K562 (cell line): ENCODE results near the gene ZNF814. TPM values are rescaled to one million over a fixed set of nuclear protein-coding genes. Genes with fewer than 3 reads are reported as not detected.

Experiments
- CHCHD3 ChIP-seq: fragments of 250-450 bp; sonication (Bioruptor Pico); IDR thresholded peaks from 2 replicates; pipeline ENCODE4 v2.1.2; 2022; ENCODE audit warnings: mild to moderate bottlenecking
- DDX20 ChIP-seq: fragments of 450-650 bp; IDR thresholded peaks from 2 replicates; pipeline ENCODE4 v1.6.1; 2016; ENCODE audit warnings: missing genetic modification characterization, low read depth, mild to moderate bottlenecking, missing compliant biosample characterization, moderate library complexity
- EZH2 ChIP-seq: IDR thresholded peaks from 2 replicates; pipeline ENCODE4 v1.6.1; 2012; ENCODE audit warnings: low read depth, mild to moderate bottlenecking, inconsistent platforms, low read length, borderline replicate concordance
- FOSL1 ChIP-seq: fragments of 200-800 bp; sonication (Bioruptor generic); conservative IDR thresholded peaks from 2 replicates; pipeline ENCODE4 v1.6.1; 2016; ENCODE audit warnings: missing genetic modification characterization, missing compliant biosample characterization
- HNRNPUL1 ChIP-seq: fragments of 200-400 bp; formaldehyde crosslinking; IDR thresholded peaks from 2 replicates; pipeline ENCODE4 v1.6.1; 2017; ENCODE audit warnings: low read length
- KLF16 ChIP-seq: IDR thresholded peaks from 2 replicates; pipeline ENCODE4 v1.6.1; 2016; ENCODE audit warnings: antibody characterized with exemption
- LEF1 ChIP-seq: fragments of 450-650 bp; IDR thresholded peaks from 2 replicates; pipeline ENCODE4 v1.6.1; 2016; ENCODE audit warnings: mild to moderate bottlenecking
- MCM7 ChIP-seq, 2 experiments: fragments of 450-650 bp; IDR thresholded peaks; 2 replicates each; pipeline ENCODE4 v1.6.1; 2016 to 2018
- MYC ChIP-seq, 2 experiments: fragments of 250-450 bp in 1 of 2; sonication (Bioruptor Pico) in 1 of 2; IDR thresholded peaks; 2 replicates each; pipeline versions ENCODE4 v1.5.1 to v1.6.1; 2012 to 2021; ENCODE audit warnings: low read depth in 2 of 2, borderline replicate concordance in 1 of 2, improper control_type of control experiment in 1 of 2, low read length in 1 of 2, mild to moderate bottlenecking in 1 of 2, moderate library complexity in 1 of 2
- NELFE ChIP-seq: IDR thresholded peaks from 2 replicates; pipeline ENCODE4 v1.6.1; 2011; ENCODE audit warnings: mild to moderate bottlenecking; ENCODE audit not compliant: insufficient read depth, insufficient read length
- NFATC3 ChIP-seq: fragments of 450-650 bp; IDR thresholded peaks from 2 replicates; pipeline ENCODE4 v1.6.1; 2017; ENCODE audit warnings: mild to moderate bottlenecking
- PHF21A ChIP-seq: fragments of 450-650 bp; IDR thresholded peaks from 2 replicates; pipeline ENCODE4 v1.6.1; 2017; ENCODE audit warnings: low read depth, borderline replicate concordance
- SIX5 ChIP-seq, 2 experiments: IDR thresholded peaks; 2 replicates each; pipeline ENCODE4 v1.6.1; 2011; ENCODE audit warnings: low read length in 2 of 2, borderline replicate concordance in 1 of 2, low read depth in 1 of 2, mild to moderate bottlenecking in 1 of 2, moderate library complexity in 1 of 2; ENCODE audit not compliant: insufficient read depth in 1 of 2
- STAT5A ChIP-seq: IDR thresholded peaks from 2 replicates; pipeline ENCODE4 v1.6.1; 2012; ENCODE audit warnings: low read length, inconsistent platforms, borderline replicate concordance
- THRB ChIP-seq: fragments of 450-650 bp; formaldehyde crosslinking; conservative IDR thresholded peaks from 2 replicates; pipeline ENCODE4 v1.4.0; 2022; ENCODE audit warnings: mild to moderate bottlenecking, missing genetic modification characterization
- TSC22D4 ChIP-seq: fragments of 450-650 bp; IDR thresholded peaks from 2 replicates; pipeline ENCODE4 v1.6.1; 2016; ENCODE audit warnings: missing genetic modification characterization, missing biosample characterization, control low read depth
- ZNF232 ChIP-seq: sonication (generic); formaldehyde crosslinking; IDR thresholded peaks from 2 replicates; pipeline ENCODE4 v1.8.0; 2022; ENCODE audit warnings: mild to moderate bottlenecking, missing genetic modification reagents
- ZNF263 ChIP-seq: sonication (generic); formaldehyde crosslinking; IDR thresholded peaks from 2 replicates; pipeline ENCODE4 v1.8.0; 2022; ENCODE audit warnings: mild to moderate bottlenecking, missing genetic modification reagents, borderline replicate concordance
- ZNF311 ChIP-seq: fragments of 250-450 bp; sonication (Bioruptor Pico); IDR thresholded peaks from 2 replicates; pipeline ENCODE4 v1.4.0; 2020; ENCODE audit warnings: mild to moderate bottlenecking, moderate library complexity
- ZNF695 ChIP-seq: fragments of 450-650 bp; formaldehyde crosslinking; IDR thresholded peaks from 2 replicates; pipeline ENCODE4 v1.4.0; 2020; ENCODE audit warnings: mild to moderate bottlenecking, moderate library complexity
- ZSCAN32 ChIP-seq: fragments of 450-650 bp; formaldehyde crosslinking; IDR thresholded peaks from 2 replicates; pipeline ENCODE4 v1.4.0; 2020; ENCODE audit warnings: mild to moderate bottlenecking, moderate library complexity
- polyA plus RNA-seq, 8 experiments: library from polyadenylated mRNA; depleted of rRNA in 4 of 8; stranded (reverse) in 5 of 8; unstranded in 3 of 8; fragments of >200 nt; fragmentation: Nextera tagmentation in 2 of 8; fragmentation: Illumina TruSeq in 1 of 8; extraction: Ambion mirVana in 2 of 8; extraction: Trizol in 1 of 8; gene quantifications; 2 replicates each; pipeline versions ENCODE4 v1.2.1 to v1.2.3, GENCODE V29; 2011 to 2014; ENCODE audit warnings: inconsistent platforms in 1 of 8, missing spikeins in 1 of 8
- total RNA-seq, 7 experiments: library from RNA; depleted of rRNA in 6 of 7; stranded (reverse); fragments of >200 nt in 6 of 7; fragmentation: Illumina TruSeq in 2 of 7; extraction: Trizol in 2 of 7; gene quantifications; 2 replicates each; pipeline versions ENCODE4 v1.2.1 to v1.2.3, GENCODE V29; 2011 to 2021; ENCODE audit warnings: low replicate concordance in 1 of 7
- TF ChIP-seq, protein P1 (sequence below): fragments of 250-450 bp; sonication (Bioruptor Pico); IDR thresholded peaks from 2 replicates; pipeline ENCODE4 v1.4.0; 2020; ENCODE audit warnings: mild to moderate bottlenecking, moderate library complexity
- TF ChIP-seq, protein P2 (sequence below): fragments of 250-450 bp; sonication (Bioruptor Pico); IDR thresholded peaks from 2 replicates; pipeline ENCODE4 v1.5.0; 2021; ENCODE audit warnings: mild to moderate bottlenecking, borderline replicate concordance

ZNF814 gene
- total and polyA plus RNA-seq, 9 of the 15 experiments (the other 6 are each of a cell fraction or from before 2014, with no cell fraction given) = 0.42 to 3.5 (median 1.9) TPM

DNA sequence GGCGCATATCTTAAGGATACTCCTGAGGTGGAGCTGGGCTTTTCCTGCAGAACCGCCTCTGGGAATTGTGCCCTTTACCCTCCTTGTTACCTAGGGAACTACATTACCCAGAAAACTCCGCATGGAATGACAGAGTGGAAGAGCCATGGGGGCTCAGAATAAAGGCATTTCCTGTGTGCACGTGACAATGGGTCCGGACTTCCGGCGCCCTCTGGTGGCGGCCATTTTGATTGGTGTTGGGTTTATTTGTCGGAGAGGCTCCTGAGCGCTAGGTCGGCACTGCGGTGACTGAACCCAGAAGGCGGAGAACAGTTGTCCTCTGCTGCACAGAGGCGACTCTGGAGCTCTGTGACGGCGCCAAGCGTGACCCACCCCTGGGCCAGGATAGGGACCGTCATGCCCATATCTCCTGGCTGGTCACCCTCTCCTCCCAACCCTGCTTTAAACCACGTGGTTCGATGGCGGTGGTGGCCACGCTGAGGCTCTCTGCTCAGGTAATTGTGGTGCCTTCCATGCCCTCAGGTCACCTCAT lies 58.7 kb downstream of the ZNF814 start, which contains the start of gene ZNF587B (continued):
- TF ChIP-seq, protein P1, sequence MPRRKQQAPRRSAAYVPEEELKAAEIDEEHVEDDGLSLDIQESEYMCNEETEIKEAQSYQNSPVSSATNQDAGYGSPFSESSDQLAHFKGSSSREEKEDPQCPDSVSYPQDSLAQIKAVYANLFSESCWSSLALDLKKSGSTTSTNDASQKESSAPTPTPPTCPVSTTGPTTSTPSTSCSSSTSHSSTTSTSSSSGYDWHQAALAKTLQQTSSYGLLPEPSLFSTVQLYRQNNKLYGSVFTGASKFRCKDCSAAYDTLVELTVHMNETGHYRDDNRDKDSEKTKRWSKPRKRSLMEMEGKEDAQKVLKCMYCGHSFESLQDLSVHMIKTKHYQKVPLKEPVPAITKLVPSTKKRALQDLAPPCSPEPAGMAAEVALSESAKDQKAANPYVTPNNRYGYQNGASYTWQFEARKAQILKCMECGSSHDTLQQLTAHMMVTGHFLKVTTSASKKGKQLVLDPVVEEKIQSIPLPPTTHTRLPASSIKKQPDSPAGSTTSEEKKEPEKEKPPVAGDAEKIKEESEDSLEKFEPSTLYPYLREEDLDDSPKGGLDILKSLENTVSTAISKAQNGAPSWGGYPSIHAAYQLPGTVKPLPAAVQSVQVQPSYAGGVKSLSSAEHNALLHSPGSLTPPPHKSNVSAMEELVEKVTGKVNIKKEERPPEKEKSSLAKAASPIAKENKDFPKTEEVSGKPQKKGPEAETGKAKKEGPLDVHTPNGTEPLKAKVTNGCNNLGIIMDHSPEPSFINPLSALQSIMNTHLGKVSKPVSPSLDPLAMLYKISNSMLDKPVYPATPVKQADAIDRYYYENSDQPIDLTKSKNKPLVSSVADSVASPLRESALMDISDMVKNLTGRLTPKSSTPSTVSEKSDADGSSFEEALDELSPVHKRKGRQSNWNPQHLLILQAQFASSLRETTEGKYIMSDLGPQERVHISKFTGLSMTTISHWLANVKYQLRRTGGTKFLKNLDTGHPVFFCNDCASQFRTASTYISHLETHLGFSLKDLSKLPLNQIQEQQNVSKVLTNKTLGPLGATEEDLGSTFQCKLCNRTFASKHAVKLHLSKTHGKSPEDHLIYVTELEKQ = no peak
- no peak for TF ChIP-seq PHF21A
- TF ChIP-seq ZNF695 = no peak
- TF ChIP-seq HNRNPUL1 = no peak
- TF ChIP-seq MYC (IDR thresholded peaks at IDR 0.05; ENCODE audit: low read depth, low read length) = peak; percentile 33; the same call in 1 of the 2 replicates
- TF ChIP-seq MYC (CRISPR knock-in tag; IDR thresholded peaks at IDR 0.05; ENCODE audit: borderline replicate concordance, low read depth) = no peak
- no peak for TF ChIP-seq CHCHD3
- TF ChIP-seq, protein P2, sequence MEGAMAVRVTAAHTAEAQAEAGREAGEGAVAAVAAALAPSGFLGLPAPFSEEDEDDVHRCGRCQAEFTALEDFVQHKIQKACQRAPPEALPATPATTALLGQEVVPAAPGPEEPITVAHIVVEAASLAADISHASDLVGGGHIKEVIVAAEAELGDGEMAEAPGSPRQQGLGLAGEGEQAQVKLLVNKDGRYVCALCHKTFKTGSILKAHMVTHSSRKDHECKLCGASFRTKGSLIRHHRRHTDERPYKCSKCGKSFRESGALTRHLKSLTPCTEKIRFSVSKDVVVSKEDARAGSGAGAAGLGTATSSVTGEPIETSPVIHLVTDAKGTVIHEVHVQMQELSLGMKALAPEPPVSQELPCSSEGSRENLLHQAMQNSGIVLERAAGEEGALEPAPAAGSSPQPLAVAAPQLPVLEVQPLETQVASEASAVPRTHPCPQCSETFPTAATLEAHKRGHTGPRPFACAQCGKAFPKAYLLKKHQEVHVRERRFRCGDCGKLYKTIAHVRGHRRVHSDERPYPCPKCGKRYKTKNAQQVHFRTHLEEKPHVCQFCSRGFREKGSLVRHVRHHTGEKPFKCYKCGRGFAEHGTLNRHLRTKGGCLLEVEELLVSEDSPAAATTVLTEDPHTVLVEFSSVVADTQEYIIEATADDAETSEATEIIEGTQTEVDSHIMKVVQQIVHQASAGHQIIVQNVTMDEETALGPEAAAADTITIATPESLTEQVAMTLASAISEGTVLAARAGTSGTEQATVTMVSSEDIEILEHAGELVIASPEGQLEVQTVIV (CRISPR knock-in tag) = no peak
- TF ChIP-seq TSC22D4 (tag) = no peak
- TF ChIP-seq NFATC3 = no peak
- no peak for TF ChIP-seq LEF1
- TF ChIP-seq NELFE = no peak
- TF ChIP-seq EZH2 = no peak
- no peak for TF ChIP-seq ZNF263 (CRISPR knock-in tag)
- peak in 1 of 2 experiments; percentile 14; a peak in 1 of 4 replicates for TF ChIP-seq SIX5 (IDR thresholded peaks at IDR 0.05; ENCODE audit: borderline replicate concordance in 1 of 2, insufficient read depth in 1 of 2, low read depth in 1 of 2, low read length in 2 of 2)
- no peak for TF ChIP-seq DDX20 (tag)
- TF ChIP-seq FOSL1 (tag) = no peak
- no peak for TF ChIP-seq MCM7 (IDR thresholded peaks at IDR 0.05)
- no peak for TF ChIP-seq THRB (CRISPR knock-in tag)
- no peak for TF ChIP-seq ZNF311
- no peak for TF ChIP-seq ZNF232 (CRISPR knock-in tag)
- TF ChIP-seq ZSCAN32 (CRISPR knock-in tag) = no peak
- no peak for TF ChIP-seq KLF16
- TF ChIP-seq STAT5A = no peak
